ENCODE measurements around the gene MTHFD1. TPM values are rescaled to one million over a fixed set of nuclear protein-coding genes. Genes with fewer than 3 reads are reported as not detected.

MTHFD1 gene
- total and polyA plus RNA-seq, 9 of the 15 experiments (the other 6 are each of a cell fraction or from before 2014, with no cell fraction given): 66.7 to 158 (median 90.9) TPM

DNA sequence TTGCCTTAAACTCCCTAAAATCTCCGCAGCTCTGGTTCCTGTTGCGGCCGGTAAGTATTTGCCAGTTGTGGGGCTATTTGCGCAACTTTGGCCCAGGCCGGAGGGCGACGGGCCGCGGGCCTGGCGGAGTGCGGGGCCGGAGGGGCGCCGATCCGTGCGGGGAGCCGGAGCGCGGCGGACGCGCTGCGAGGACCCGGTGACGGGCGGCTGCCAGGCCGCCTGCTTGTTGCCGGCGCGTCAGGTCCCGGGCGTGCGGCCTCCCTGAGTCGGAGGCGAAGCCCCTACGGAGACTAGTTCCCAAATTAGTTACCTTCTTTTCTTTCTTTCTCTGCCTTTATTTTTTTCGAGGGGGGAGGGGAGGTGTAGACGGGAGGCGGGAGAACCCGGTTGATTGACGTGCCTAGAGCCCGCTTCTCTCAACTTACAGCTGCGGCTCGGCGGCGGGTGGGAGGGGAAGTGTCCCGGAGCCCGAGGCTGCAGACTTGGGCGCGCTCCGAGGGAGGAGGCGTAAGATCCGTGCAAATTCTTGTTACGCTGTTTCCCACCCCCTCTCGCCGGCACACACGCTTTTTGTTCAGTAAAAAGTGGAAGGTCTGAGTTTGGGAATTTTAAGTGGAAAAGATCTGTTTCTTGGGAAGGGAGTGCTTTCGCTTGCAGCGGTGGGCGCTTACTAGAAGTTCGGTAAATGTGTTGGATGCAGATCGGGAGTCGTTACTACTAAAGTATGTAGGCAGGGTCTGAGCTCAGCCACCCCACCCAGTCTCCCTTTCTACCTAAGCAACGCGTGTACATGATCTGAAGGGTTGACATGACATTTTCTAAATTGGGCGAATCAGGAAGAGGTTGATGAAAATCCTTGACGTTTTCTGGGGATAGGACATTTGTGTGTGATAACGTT lies 117.0 kb downstream of the MTHFD1 start (continued):
- TF ChIP-seq ZNF175 (CRISPR knock-in tag; IDR thresholded peaks at IDR 0.05; ENCODE audit: low read depth) (no peak), CBFA2T3 (IDR thresholded peaks at IDR 0.05) (no peak), SMARCE1 (IDR thresholded peaks at IDR 0.05) (no peak), PHF8 (IDR thresholded peaks at IDR 0.05; ENCODE audit: borderline replicate concordance, low read length) (peak; percentile 64; the same call in 1 of the 2 replicates), HNRNPLL (IDR thresholded peaks at IDR 0.05; ENCODE audit: low read depth, low read length, poor library complexity, severe bottlenecking) (peak; percentile 79), NR4A1 (CRISPR knock-in tag; IDR thresholded peaks at IDR 0.05) (no peak), NR4A1 (tag; IDR thresholded peaks at IDR 0.05) (no peak), ZKSCAN3 (CRISPR knock-in tag; IDR thresholded peaks at IDR 0.05) (no peak), RFX7 (CRISPR knock-in tag; IDR thresholded peaks at IDR 0.05) (no peak), SETDB1 (IDR thresholded peaks at IDR 0.05; ENCODE audit: low read length) (no peak), NUFIP1 (IDR thresholded peaks at IDR 0.05; ENCODE audit: partially characterized antibody) (no peak), ESRRB (CRISPR knock-in tag; IDR thresholded peaks at IDR 0.05; ENCODE audit: borderline replicate concordance) (no peak), CTBP1 (IDR thresholded peaks at IDR 0.05; ENCODE audit: borderline replicate concordance) (peak; percentile 73; the same call in 1 of the 2 replicates), ZNF75A (CRISPR knock-in tag; IDR thresholded peaks at IDR 0.05) (no peak)
- TF ChIP-seq, protein P1, sequence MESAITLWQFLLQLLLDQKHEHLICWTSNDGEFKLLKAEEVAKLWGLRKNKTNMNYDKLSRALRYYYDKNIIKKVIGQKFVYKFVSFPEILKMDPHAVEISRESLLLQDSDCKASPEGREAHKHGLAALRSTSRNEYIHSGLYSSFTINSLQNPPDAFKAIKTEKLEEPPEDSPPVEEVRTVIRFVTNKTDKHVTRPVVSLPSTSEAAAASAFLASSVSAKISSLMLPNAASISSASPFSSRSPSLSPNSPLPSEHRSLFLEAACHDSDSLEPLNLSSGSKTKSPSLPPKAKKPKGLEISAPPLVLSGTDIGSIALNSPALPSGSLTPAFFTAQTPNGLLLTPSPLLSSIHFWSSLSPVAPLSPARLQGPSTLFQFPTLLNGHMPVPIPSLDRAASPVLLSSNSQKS (CRISPR knock-in tag; IDR thresholded peaks at IDR 0.05): no peak
- TF ChIP-seq, protein P2, sequence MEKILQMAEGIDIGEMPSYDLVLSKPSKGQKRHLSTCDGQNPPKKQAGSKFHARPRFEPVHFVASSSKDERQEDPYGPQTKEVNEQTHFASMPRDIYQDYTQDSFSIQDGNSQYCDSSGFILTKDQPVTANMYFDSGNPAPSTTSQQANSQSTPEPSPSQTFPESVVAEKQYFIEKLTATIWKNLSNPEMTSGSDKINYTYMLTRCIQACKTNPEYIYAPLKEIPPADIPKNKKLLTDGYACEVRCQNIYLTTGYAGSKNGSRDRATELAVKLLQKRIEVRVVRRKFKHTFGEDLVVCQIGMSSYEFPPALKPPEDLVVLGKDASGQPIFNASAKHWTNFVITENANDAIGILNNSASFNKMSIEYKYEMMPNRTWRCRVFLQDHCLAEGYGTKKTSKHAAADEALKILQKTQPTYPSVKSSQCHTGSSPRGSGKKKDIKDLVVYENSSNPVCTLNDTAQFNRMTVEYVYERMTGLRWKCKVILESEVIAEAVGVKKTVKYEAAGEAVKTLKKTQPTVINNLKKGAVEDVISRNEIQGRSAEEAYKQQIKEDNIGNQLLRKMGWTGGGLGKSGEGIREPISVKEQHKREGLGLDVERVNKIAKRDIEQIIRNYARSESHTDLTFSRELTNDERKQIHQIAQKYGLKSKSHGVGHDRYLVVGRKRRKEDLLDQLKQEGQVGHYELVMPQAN (IDR thresholded peaks at IDR 0.05; ENCODE audit: borderline replicate concordance): no peak
- TF ChIP-seq, protein P3, sequence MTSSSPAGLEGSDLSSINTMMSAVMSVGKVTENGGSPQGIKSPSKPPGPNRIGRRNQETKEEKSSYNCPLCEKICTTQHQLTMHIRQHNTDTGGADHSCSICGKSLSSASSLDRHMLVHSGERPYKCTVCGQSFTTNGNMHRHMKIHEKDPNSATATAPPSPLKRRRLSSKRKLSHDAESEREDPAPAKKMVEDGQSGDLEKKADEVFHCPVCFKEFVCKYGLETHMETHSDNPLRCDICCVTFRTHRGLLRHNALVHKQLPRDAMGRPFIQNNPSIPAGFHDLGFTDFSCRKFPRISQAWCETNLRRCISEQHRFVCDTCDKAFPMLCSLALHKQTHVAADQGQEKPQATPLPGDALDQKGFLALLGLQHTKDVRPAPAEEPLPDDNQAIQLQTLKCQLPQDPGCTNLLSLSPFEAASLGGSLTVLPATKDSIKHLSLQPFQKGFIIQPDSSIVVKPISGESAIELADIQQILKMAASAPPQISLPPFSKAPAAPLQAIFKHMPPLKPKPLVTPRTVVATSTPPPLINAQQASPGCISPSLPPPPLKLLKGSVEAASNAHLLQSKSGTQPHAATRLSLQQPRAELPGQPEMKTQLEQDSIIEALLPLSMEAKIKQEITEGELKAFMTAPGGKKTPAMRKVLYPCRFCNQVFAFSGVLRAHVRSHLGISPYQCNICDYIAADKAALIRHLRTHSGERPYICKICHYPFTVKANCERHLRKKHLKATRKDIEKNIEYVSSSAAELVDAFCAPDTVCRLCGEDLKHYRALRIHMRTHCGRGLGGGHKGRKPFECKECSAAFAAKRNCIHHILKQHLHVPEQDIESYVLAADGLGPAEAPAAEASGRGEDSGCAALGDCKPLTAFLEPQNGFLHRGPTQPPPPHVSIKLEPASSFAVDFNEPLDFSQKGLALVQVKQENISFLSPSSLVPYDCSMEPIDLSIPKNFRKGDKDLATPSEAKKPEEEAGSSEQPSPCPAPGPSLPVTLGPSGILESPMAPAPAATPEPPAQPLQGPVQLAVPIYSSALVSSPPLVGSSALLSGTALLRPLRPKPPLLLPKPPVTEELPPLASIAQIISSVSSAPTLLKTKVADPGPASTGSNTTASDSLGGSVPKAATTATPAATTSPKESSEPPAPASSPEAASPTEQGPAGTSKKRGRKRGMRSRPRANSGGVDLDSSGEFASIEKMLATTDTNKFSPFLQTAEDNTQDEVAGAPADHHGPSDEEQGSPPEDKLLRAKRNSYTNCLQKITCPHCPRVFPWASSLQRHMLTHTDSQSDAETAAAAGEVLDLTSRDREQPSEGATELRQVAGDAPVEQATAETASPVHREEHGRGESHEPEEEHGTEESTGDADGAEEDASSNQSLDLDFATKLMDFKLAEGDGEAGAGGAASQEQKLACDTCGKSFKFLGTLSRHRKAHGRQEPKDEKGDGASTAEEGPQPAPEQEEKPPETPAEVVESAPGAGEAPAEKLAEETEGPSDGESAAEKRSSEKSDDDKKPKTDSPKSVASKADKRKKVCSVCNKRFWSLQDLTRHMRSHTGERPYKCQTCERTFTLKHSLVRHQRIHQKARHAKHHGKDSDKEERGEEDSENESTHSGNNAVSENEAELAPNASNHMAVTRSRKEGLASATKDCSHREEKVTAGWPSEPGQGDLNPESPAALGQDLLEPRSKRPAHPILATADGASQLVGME (CRISPR knock-in tag; IDR thresholded peaks at IDR 0.05): no peak
